ENCODE measurements around the gene LRRC61.
"Not testable (repeated sequence)": the region's sequence is repeated elsewhere in the genome, so short reads cannot be mapped to it uniquely, and the experiment has no call there.

LRRC61 gene

GRCh38 chr7:150322833-150323681 is at the start of gene LRRC61, which contains the start of gene ACTR3C:
Gene LRRC61 (plus strand): TSS chr7:150323355. CDS start chr7:150336862, 13,507 bp downstream.
Gene ACTR3C (minus strand): TSS chr7:150323545. CDS start chr7:150295296, 28,249 bp downstream.
- DNase-seq (ENCODE audit: low read depth): no peak

- not testable (repeated sequence) for DNase-seq (ENCODE audit: low read depth)
Observed at GRCh38 chr7:150276132-150276695, 46.9 kb upstream of the LRRC61 start.

GRCh38 chr7:150278383-150278782 is 44.8 kb upstream of the LRRC61 start:
- DNase-seq (ENCODE audit: low read depth): not testable (repeated sequence)

- DNase-seq (ENCODE audit: low read depth): not testable (repeated sequence)
Observed at GRCh38 chr7:150281681-150282403, 41.3 kb upstream of the LRRC61 start.

- not testable (repeated sequence) for DNase-seq (ENCODE audit: low read depth)
Observed at GRCh38 chr7:150283111-150283510, 40.0 kb upstream of the LRRC61 start.

GRCh38 chr7:150283608-150284007 is 39.5 kb upstream of the LRRC61 start:
- not testable (repeated sequence) for DNase-seq (ENCODE audit: low read depth)

- DNase-seq (ENCODE audit: low read depth): not testable (repeated sequence)
Observed at GRCh38 chr7:150285849-150286754, 37.1 kb upstream of the LRRC61 start.

GRCh38 chr7:150287815-150288214 is 35.3 kb upstream of the LRRC61 start:
- DNase-seq (ENCODE audit: low read depth): not testable (repeated sequence)

- DNase-seq (ENCODE audit: low read depth): not testable (repeated sequence)
Observed at GRCh38 chr7:150288816-150289215, 34.3 kb upstream of the LRRC61 start.

GRCh38 chr7:150290317-150290716 is 32.8 kb upstream of the LRRC61 start:
- not testable (repeated sequence) for DNase-seq (ENCODE audit: low read depth)

GRCh38 chr7:150295027-150295426 is 28.1 kb upstream of the LRRC61 start:
- not testable (repeated sequence) for DNase-seq (ENCODE audit: low read depth)

GRCh38 chr7:150295614-150296013 is 27.5 kb upstream of the LRRC61 start:
- DNase-seq (ENCODE audit: low read depth): not testable (repeated sequence)

GRCh38 chr7:150296802-150297201 is 26.4 kb upstream of the LRRC61 start:
- not testable (repeated sequence) for DNase-seq (ENCODE audit: low read depth)

- not testable (repeated sequence) for DNase-seq (ENCODE audit: low read depth)
Observed at GRCh38 chr7:150297978-150298377, 25.2 kb upstream of the LRRC61 start.

- not testable (repeated sequence) for DNase-seq (ENCODE audit: low read depth)
Observed at GRCh38 chr7:150302908-150303310, 20.2 kb upstream of the LRRC61 start.

- DNase-seq (ENCODE audit: low read depth): not testable (repeated sequence)
Observed at GRCh38 chr7:150304499-150305258, 18.5 kb upstream of the LRRC61 start.

- DNase-seq (ENCODE audit: low read depth): not testable (repeated sequence)
Observed at GRCh38 chr7:150305259-150305902, 17.8 kb upstream of the LRRC61 start.

GRCh38 chr7:150305903-150306284 is 17.3 kb upstream of the LRRC61 start:
- not testable (repeated sequence) for DNase-seq (ENCODE audit: low read depth)

GRCh38 chr7:150306377-150306776 is 16.8 kb upstream of the LRRC61 start:
- DNase-seq (ENCODE audit: low read depth): not testable (repeated sequence)

GRCh38 chr7:150307129-150307528 is 16.0 kb upstream of the LRRC61 start:
- no peak for DNase-seq (ENCODE audit: low read depth)
